ENCODE measurements around the gene BARHL2. TPM values are rescaled to one million over a fixed set of nuclear protein-coding genes. Genes with fewer than 3 reads are reported as not detected.

BARHL2 gene
- not detected for total RNA-seq

GRCh38 chr1:90716552-90717355 is at the start of gene BARHL2:
TSS of gene BARHL2 (minus strand) at chr1:90717302. CDS start at chr1:90717195, 107 bp downstream.
- no peak within 1 kb of the TSS for H3K4me3 ChIP-seq
- peaks cover 17% of the 10 kb centered on the region for H3K4me1 ChIP-seq
- peaks cover 0 to 55% of the 10 kb centered on the region in 2 donors for H3K27me3 ChIP-seq
- H3K27ac ChIP-seq: no peak within 1 kb of the TSS
- intact Hi-C loops (cut with DNase I): no loop called here
- no peak for ATAC-seq
- no peak for DNase-seq
- H3K36me3 ChIP-seq (replicated peaks in 1 of 2; ENCODE audit: insufficient read depth in 1 of 2, low read depth in 2 of 2): no peaks in the 10 kb centered on the region
- no peaks in the 10 kb centered on the region for H3K9me3 ChIP-seq
- 3 to 7% methylated on average over 53 to 58 of the region's 58 CpGs for WGBS, 2 donors
- TF ChIP-seq CTCF (IDR thresholded peaks at IDR 0.05): no peak
- TF ChIP-seq POLR2A (IDR thresholded peaks at IDR 0.05): no peak

- ATAC-seq (no peak), DNase-seq (no peak)
- Histone ChIP-seq H3K27ac (no peak overlapping the region), H3K9me3 (no peaks in the 10 kb centered on the region), H3K27me3 (no peaks in the 10 kb centered on the region), H3K4me1 (peaks cover 12% of the 10 kb centered on the region), H3K4me3 (no peak overlapping the region), H3K36me3 (replicated peaks in 1 of 2; ENCODE audit: insufficient read depth in 1 of 2, low read depth in 2 of 2) (no peaks in the 10 kb centered on the region)
- no peak for TF ChIP-seq POLR2A (IDR thresholded peaks at IDR 0.05)
- no peak for TF ChIP-seq CTCF (IDR thresholded peaks at IDR 0.05)
- WGBS, 2 donors: 73 to 88% methylated on average over 6 of the region's 6 CpGs
- intact Hi-C loops (cut with DNase I): no loop called here
These were observed 46.8 kb upstream of the BARHL2 start for GRCh38 chr1:90763930-90764329.

GRCh38 chr1:90763506-90763905 is 46.4 kb upstream of the BARHL2 start:
- Histone ChIP-seq H3K4me3 (no peak overlapping the region), H3K27ac (no peak overlapping the region), H3K4me1 (peaks cover 12% of the 10 kb centered on the region), H3K9me3 (no peaks in the 10 kb centered on the region), H3K36me3 (replicated peaks in 1 of 2; ENCODE audit: insufficient read depth in 1 of 2, low read depth in 2 of 2) (no peaks in the 10 kb centered on the region), H3K27me3 (no peaks in the 10 kb centered on the region)
- ATAC-seq (no peak), DNase-seq (no peak)
- 70 to 71% methylated on average over 3 of the region's 3 CpGs for WGBS, 2 donors
- TF ChIP-seq POLR2A (IDR thresholded peaks at IDR 0.05) (no peak), CTCF (IDR thresholded peaks at IDR 0.05) (no peak)
- intact Hi-C loops (cut with DNase I): no loop called here

GRCh38 chr1:90761781-90762589 is 44.9 kb upstream of the BARHL2 start:
- intact Hi-C loops (cut with DNase I): no loop called here
- Histone ChIP-seq H3K27me3 (no peaks in the 10 kb centered on the region), H3K4me3 (no peak overlapping the region), H3K4me1 (peaks cover 12% of the 10 kb centered on the region), H3K27ac (peak overlapping the region in 3 of 4 donors; percentile 48 to 56 (median 48)), H3K9me3 (no peaks in the 10 kb centered on the region), H3K36me3 (replicated peaks in 1 of 2; ENCODE audit: insufficient read depth in 1 of 2, low read depth in 2 of 2) (no peaks in the 10 kb centered on the region)
- peak; percentile 38 to 62 (median 58) for DNase-seq
- WGBS, 2 donors: 12 to 20% methylated on average over 12 of the region's 12 CpGs
- ATAC-seq: peak; percentile 87
- TF ChIP-seq POLR2A (IDR thresholded peaks at IDR 0.05) (no peak), CTCF (IDR thresholded peaks at IDR 0.05) (no peak)
